ENCODE data around the gene SCD5.

Gene SCD5

GRCh38 chr4:82642331-82642730 is 156.3 kb downstream of the SCD5 start:
- DNase-seq (ENCODE audit: low read depth in 2 of 3, low spot score in 2 of 3): no peak

- DNase-seq (ENCODE audit: low read depth in 2 of 3, low spot score in 2 of 3): no peak
Measured at GRCh38 chr4:82640540-82640939, 158.1 kb downstream of the SCD5 start.

GRCh38 chr4:82639971-82640370 is 158.6 kb downstream of the SCD5 start:
- no peak for DNase-seq (ENCODE audit: low read depth in 2 of 3, low spot score in 2 of 3)

- DNase-seq (ENCODE audit: low read depth in 2 of 3, low spot score in 2 of 3): no peak
Measured at GRCh38 chr4:82638479-82638878, 160.1 kb downstream of the SCD5 start.

GRCh38 chr4:82630079-82630478 is 168.5 kb downstream of the SCD5 start:
- no peak for DNase-seq (ENCODE audit: low read depth in 2 of 3, low spot score in 2 of 3)

- DNase-seq (ENCODE audit: low read depth in 2 of 3, low spot score in 2 of 3): no peak
Measured at GRCh38 chr4:82629238-82630000, 169.2 kb downstream of the SCD5 start.

GRCh38 chr4:82626251-82626868 is 172.2 kb downstream of the SCD5 start:
- DNase-seq (ENCODE audit: low read depth in 2 of 3, low spot score in 2 of 3): no peak

GRCh38 chr4:82624819-82625218 is 173.8 kb downstream of the SCD5 start:
- DNase-seq (ENCODE audit: low read depth in 2 of 3, low spot score in 2 of 3): no peak

- no peak for DNase-seq (ENCODE audit: low read depth in 2 of 3, low spot score in 2 of 3)
Measured at GRCh38 chr4:82623121-82623683, 175.4 kb downstream of the SCD5 start.

- no peak for DNase-seq (ENCODE audit: low read depth in 2 of 3, low spot score in 2 of 3)
Measured at GRCh38 chr4:82621251-82621650, 177.3 kb downstream of the SCD5 start.

GRCh38 chr4:82620126-82620735 is 178.4 kb downstream of the SCD5 start:
- no peak for DNase-seq (ENCODE audit: low read depth in 2 of 3, low spot score in 2 of 3)

- no peak for DNase-seq (ENCODE audit: low read depth in 2 of 3, low spot score in 2 of 3)
Measured at GRCh38 chr4:82618103-82618720, 180.4 kb downstream of the SCD5 start.

GRCh38 chr4:82614838-82615449 is 183.7 kb downstream of the SCD5 start:
- DNase-seq (ENCODE audit: low read depth in 2 of 3, low spot score in 2 of 3): no peak

- DNase-seq (ENCODE audit: low read depth in 2 of 3, low spot score in 2 of 3): no peak
Measured at GRCh38 chr4:82613121-82613520, 185.5 kb downstream of the SCD5 start.

- DNase-seq (ENCODE audit: low read depth in 2 of 3, low spot score in 2 of 3): no peak
Measured at GRCh38 chr4:82611982-82612381, 186.6 kb downstream of the SCD5 start.

GRCh38 chr4:82611527-82611926 is 187.1 kb downstream of the SCD5 start:
- DNase-seq (ENCODE audit: low read depth in 2 of 3, low spot score in 2 of 3): no peak

- DNase-seq (ENCODE audit: low read depth in 2 of 3, low spot score in 2 of 3): no peak
Measured at GRCh38 chr4:82610041-82610440, 188.6 kb downstream of the SCD5 start.

- DNase-seq (ENCODE audit: low read depth in 2 of 3, low spot score in 2 of 3): no peak
Measured at GRCh38 chr4:82606622-82607021, 192.0 kb downstream of the SCD5 start.

GRCh38 chr4:82604522-82604921 is 194.1 kb downstream of the SCD5 start:
- DNase-seq (ENCODE audit: low read depth in 2 of 3, low spot score in 2 of 3): no peak

- DNase-seq (ENCODE audit: low read depth in 2 of 3, low spot score in 2 of 3): no peak
Measured at GRCh38 chr4:82601242-82602015, 197.2 kb downstream of the SCD5 start.

Data from activated CD8-positive, alpha-beta memory T cell treated with anti-CD3 and anti-CD28 coated beads for 48 hours (primary cell).